Pancreas (tissue), 10 donors: ENCODE results near the gene FAM193A. TPM values are rescaled to one million over a fixed set of nuclear protein-coding genes. Genes with fewer than 3 reads are reported as not detected.

Source experiments
- ATAC-seq, 4 donors: fragments of 200-7000 bp; cut with Tn5 transposase; one replicate each; pipeline versions ENCODE4 v1.8.0 to v1.9.1; 2020; ENCODE audit warnings: mild to moderate bottlenecking in 4 of 4, moderate library complexity in 4 of 4
- DNase-seq, 6 donors: peaks; one replicate each; pipeline ENCODE4 v3.0.0-alpha.2; 2020
- FAIRE-seq: peaks from 2 replicates; lab custom pipeline; 2012; peaks lifted over from hg19 to GRCh38; lab: Jason Lieb, UNC
- H3K27ac ChIP-seq, 4 donors: fragments of 200-600 bp; sonication (generic); 1 replicate in 3 of 4; 2 replicates in 1 of 4; pipeline versions ENCODE4 v1.5.0 to v1.8.0; 2020
- H3K27me3 ChIP-seq, 4 donors: fragments of 200-600 bp; one replicate each; pipeline ENCODE4 v1.8.0; 2021
- H3K36me3 ChIP-seq, 3 donors: fragments of 200-600 bp; sonication (generic) in 1 of 3; one replicate each; pipeline versions ENCODE4 v1.5.0 to v1.8.0; 2020 to 2021
- H3K4me1 ChIP-seq, 3 donors: fragments of 200-600 bp; one replicate each; pipeline ENCODE4 v1.8.0; 2021
- H3K4me3 ChIP-seq, 4 donors: fragments of 200-600 bp; sonication (generic) in 2 of 4; one replicate each; pipeline versions ENCODE4 v1.5.0 to v1.8.0; 2020 to 2021
- H3K9me3 ChIP-seq, 4 donors: fragments of 200-600 bp; one replicate each; pipeline ENCODE4 v1.8.0; 2021
- WGBS, 2 donors: extraction: QIAGEN DNeasy Blood & Tissue Kit; methylation state at CpG; one replicate each; pipeline ENCODE4 v1.1.7; 2013; 5-methylcytosine and 5-hydroxymethylcytosine counted together
- intact Hi-C, 3 donors: fragments of 100-400 bp; cut with DNase I; formaldehyde crosslinking; loops; one replicate each; pipeline versions ENCODE4 v1.11.1 to v1.14.2; 2022
- polyA plus RNA-seq, 2 donors: library from polyadenylated mRNA; stranded (reverse); fragments of 200-250 nt; gene quantifications; one replicate each; pipeline ENCODE4 v1.2.3, GENCODE V29; 2013
- total RNA-seq, 6 donors: library from RNA; stranded (reverse); fragmentation: NEBNext Ultra II Directional in 4 of 6; extraction: Animal tissue kit (Norgen Biotek cat#: 25700) in 4 of 6; gene quantifications; one replicate each; pipeline versions ENCODE4 v1.2.1 to v1.2.4, GENCODE V29; 2021 to 2023
- TF ChIP-seq, protein P1 (sequence below), 4 donors: fragments of 200-600 bp; sonication (generic) in 3 of 4; IDR thresholded peaks; one replicate each; pipeline versions ENCODE4 v1.5.0 to v1.8.0; 2021; ENCODE audit warnings: antibody characterized with exemption in 4 of 4
- donor health status: healthy with polysubstance abuse.
- donor health status: DM: no; HTN: no; CAD: no; lungs with moderate emphysema.
- donor health status: DM: no; HTN: no; CAD: no.
- donor health status: control.
- donor health status: control.
- donor health status: Bipolar disorder and iron deficiency.
- donor health status: DM: yes; HTN: yes; CAD: no.
- donor health status: DM: no; HTN: no; CAD: no.
- donor health status: DM: no; HTN: no; CAD: no.
- donor health status: DM: yes; HTN: yes; CAD: no.

FAM193A gene
- total and polyA plus RNA-seq, 8 donors = 10.1 to 17.0 (median 10.7) TPM

DNA sequence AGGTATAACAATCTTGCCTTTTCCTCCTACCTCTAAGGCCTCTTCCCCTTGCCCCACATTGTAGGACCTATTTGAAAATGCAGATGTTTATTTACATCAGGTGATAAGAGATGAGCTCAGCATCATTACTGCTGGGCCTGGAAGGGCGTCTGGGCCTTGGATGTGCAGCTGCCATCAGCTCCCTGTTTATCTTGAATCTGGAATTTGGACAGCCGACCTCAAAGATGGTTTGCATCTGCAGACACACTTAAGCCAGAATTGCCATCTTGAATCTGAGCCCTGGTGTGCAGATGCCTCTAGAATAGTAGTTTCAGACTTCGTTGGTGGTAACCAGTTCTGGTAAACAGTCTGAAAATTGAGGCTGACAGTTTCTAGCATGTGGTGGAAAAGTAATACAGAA, 59.0 kb downstream of the FAM193A start:
- FAIRE-seq = no peak
- TF ChIP-seq, protein P1, sequence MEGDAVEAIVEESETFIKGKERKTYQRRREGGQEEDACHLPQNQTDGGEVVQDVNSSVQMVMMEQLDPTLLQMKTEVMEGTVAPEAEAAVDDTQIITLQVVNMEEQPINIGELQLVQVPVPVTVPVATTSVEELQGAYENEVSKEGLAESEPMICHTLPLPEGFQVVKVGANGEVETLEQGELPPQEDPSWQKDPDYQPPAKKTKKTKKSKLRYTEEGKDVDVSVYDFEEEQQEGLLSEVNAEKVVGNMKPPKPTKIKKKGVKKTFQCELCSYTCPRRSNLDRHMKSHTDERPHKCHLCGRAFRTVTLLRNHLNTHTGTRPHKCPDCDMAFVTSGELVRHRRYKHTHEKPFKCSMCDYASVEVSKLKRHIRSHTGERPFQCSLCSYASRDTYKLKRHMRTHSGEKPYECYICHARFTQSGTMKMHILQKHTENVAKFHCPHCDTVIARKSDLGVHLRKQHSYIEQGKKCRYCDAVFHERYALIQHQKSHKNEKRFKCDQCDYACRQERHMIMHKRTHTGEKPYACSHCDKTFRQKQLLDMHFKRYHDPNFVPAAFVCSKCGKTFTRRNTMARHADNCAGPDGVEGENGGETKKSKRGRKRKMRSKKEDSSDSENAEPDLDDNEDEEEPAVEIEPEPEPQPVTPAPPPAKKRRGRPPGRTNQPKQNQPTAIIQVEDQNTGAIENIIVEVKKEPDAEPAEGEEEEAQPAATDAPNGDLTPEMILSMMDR (IDR thresholded peaks at IDR 0.05) = no peak
- 55 to 79% methylated on average over 3 of the region's 3 CpGs for WGBS, 2 donors
- intact Hi-C loops = no loop called here
- no peak overlapping the region for H3K27ac ChIP-seq
- no peaks in the 10 kb centered on the region for H3K36me3 ChIP-seq
- H3K9me3 ChIP-seq = no peaks in the 10 kb centered on the region
- H3K4me3 ChIP-seq = no peak overlapping the region
- ATAC-seq = no peak
- peaks cover 0 to 25% (median 11%) of the 10 kb centered on the region in 3 donors for H3K4me1 ChIP-seq
- no peaks in the 10 kb centered on the region for H3K27me3 ChIP-seq
- no peak for DNase-seq

DNA sequence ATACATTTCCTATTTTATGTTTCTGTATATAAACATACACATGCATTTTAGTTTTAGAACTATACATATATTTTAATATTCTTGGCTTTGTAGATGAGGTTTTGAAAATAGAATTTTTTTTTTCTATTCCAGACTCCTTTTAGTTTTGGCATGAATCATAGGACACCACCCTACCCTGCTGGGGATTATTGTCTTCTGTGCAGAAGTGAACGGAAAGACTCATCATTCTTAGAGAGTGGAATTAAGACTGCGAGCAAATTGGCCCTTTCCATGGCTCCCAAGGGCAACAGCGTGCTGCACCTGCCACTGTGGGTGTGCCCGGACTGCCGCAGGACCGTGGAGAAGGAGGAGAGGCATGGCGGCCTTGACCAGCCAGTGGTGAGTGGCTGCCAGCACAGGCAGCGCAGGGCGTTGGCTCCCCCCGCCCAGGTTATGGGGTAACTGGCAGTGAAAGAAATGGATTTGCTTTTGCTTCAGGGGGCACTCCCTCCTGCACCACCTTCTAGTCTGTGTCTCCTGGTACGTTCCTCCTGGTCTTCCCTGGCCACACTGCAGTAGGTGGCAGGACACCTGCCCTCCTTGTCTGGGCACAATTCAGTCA, 59.6 kb downstream of the FAM193A start:
- DNase-seq = no peak
- Histone ChIP-seq H3K27me3 (no peaks in the 10 kb centered on the region), H3K4me3 (no peak overlapping the region), H3K9me3 (no peaks in the 10 kb centered on the region), H3K4me1 (peaks cover 0 to 22% (median 11%) of the 10 kb centered on the region in 3 donors), H3K36me3 (no peaks in the 10 kb centered on the region), H3K27ac (no peak overlapping the region)
- intact Hi-C loops = no loop called here
- no peak for FAIRE-seq
- TF ChIP-seq, protein P1 (IDR thresholded peaks at IDR 0.05) = no peak
- no peak for ATAC-seq
- WGBS, 2 donors = 90 to 95% methylated on average over 11 of the region's 11 CpGs

GRCh38 chr4:2596611-2597010, 60.2 kb downstream of the FAM193A start:
- FAIRE-seq = no peak
- Histone ChIP-seq H3K27ac (no peak overlapping the region), H3K4me3 (no peak overlapping the region), H3K36me3 (no peaks in the 10 kb centered on the region), H3K27me3 (no peaks in the 10 kb centered on the region), H3K4me1 (peaks cover 0 to 22% (median 11%) of the 10 kb centered on the region in 3 donors), H3K9me3 (no peaks in the 10 kb centered on the region)
- no peak for ATAC-seq
- TF ChIP-seq, protein P1 (IDR thresholded peaks at IDR 0.05) = no peak
- 83 to 86% methylated on average over 8 of the region's 8 CpGs for WGBS, 2 donors
- intact Hi-C loops = no loop called here
- no peak for DNase-seq

GRCh38 chr4:2598511-2599303, 62.3 kb downstream of the FAM193A start:
- peaks cover 0 to 22% (median 11%) of the 10 kb centered on the region in 3 donors for H3K4me1 ChIP-seq
- no peak overlapping the region for H3K4me3 ChIP-seq
- peak overlapping the region in 1 of 4 donors; percentile 14 for H3K27ac ChIP-seq
- peak in 3 of 4 donors; percentile 57 to 70 (median 67) for ATAC-seq
- no peak for FAIRE-seq
- DNase-seq = no peak
- H3K27me3 ChIP-seq = no peaks in the 10 kb centered on the region
- H3K9me3 ChIP-seq = no peaks in the 10 kb centered on the region
- 53 to 58% methylated on average over 12 of the region's 12 CpGs for WGBS, 2 donors
- TF ChIP-seq, protein P1 (IDR thresholded peaks at IDR 0.05) = no peak
- intact Hi-C loops = no loop called here
- H3K36me3 ChIP-seq = no peaks in the 10 kb centered on the region

DNA sequence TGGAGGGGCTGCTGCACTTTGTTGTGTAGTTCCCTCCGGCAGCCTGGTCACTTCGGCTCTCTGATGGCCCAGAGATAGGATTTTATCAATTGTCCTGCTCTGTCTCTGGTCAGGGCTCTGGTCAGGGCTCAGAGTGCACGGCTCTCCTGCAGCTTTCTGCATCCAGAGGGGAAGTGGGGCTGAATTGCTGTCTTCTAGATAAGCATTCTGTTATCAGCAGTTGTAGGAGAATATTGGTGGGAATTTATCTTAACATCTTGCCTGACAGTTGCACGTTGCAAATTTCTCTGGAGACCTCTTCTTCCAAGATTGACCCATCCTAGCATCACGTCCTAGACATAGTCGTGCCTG, 62.8 kb downstream of the FAM193A start:
- Histone ChIP-seq H3K9me3 (no peaks in the 10 kb centered on the region), H3K27me3 (no peaks in the 10 kb centered on the region), H3K4me1 (peaks cover 0 to 22% (median 11%) of the 10 kb centered on the region in 3 donors), H3K4me3 (no peak overlapping the region), H3K36me3 (no peaks in the 10 kb centered on the region), H3K27ac (peak overlapping the region in 1 of 4 donors; percentile 14)
- intact Hi-C loops = no loop called here
- DNase-seq (no peak), ATAC-seq (no peak), FAIRE-seq (no peak)
- TF ChIP-seq, protein P1 (IDR thresholded peaks at IDR 0.05) = no peak
- WGBS, 2 donors = 74% methylated on average over 6 of the region's 6 CpGs
